Putamen (tissue), 1 donor: Measurements from ENCODE around the gene RAB11B.
"Not testable (repeated sequence)": the region's sequence is repeated elsewhere in the genome, so short reads cannot be mapped to it uniquely, and the experiment has no call there.

Experiments
- DNase-seq: peaks from one replicate; pipeline ENCODE4 v3.0.0-alpha.2; 2016; ENCODE audit warnings: low spot score

The RAB11B gene

DNA sequence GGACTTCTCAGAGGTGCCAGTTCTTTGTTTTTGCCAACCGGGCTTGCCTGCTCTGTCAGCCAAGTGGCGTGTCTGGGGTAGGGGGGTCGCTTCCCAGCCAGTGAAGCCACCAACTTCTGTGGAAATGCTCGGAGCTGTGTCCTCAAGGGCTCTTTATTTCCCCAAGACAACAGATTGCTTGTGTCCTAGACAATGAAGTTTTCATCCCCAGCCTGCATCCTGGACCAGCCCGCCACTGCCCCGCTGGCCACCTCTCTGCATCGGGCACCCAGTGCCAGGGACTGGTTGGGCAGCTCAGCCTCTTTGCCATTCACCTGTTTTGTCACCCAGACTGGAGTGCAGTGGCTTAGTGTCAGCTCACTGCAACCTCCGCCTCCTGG, 3.7 kb downstream of the RAB11B start:
- peak; percentile 93 for DNase-seq

DNA sequence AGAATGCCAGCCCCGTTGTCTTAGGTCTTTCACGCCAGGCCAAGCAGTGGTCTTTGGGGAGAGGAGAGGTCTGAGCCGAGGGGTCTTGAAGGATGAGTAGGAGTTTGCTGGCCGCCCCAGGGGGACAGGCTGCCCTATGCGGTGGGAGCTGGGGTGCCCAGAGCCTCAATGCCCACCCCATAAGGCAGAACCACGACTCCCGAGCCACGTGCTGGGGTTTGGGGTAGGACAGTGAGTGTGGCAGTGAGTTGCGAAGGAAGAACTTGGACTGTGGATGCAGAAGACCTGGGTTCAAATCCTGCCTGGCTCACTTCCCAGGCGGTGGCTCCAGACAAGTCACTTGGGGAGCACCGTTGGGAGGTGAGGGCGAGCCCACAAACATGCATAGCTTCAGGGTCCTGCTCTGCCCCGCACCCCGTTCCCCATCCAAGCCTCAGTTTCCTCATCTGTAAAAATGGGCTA, 5.5 kb downstream of the RAB11B start:
- DNase-seq = no peak

DNA sequence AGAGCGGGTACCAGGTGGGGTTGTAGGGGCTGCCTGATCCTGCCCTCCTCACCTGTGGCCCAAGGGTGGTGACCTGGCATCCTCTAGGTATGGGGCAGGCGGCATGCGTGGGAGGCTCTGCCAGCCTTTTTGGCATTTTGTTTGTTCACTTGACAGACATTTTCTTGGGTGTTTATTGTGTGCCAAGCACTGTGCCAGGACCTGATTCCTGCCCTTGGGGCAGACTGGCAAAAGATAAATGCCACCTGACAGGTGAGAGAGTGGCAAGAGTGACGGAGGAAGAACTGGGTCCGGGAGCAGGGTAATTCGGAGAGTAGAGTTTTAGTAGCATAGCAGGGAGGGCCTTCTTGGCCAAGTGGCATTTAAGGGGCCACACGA, 6.0 kb downstream of the RAB11B start:
- no peak for DNase-seq

- no peak for DNase-seq
Observed at GRCh38 chr19:8396563-8397203, 6.5 kb downstream of the RAB11B start.

DNA sequence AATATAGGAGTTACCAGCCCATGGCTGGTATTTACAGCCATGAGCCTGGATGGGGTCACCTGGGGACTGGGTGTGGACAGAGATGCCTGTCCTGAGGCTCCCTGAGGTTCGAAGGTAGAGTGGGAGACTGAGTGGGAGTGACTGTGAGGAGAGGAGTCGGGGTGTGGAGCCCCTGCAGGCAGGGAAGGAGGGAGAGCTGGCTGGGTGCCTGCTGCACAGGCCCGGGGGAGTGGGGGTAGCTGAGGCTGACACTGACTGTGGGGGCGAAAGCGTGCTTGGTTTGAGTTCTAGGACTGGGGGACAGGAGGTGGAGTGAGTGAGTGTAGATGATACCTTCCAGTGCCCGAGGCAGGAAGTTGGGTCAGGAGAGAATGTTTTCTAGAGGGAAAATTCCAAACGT, 7.1 kb downstream of the RAB11B start:
- DNase-seq = no peak

DNA sequence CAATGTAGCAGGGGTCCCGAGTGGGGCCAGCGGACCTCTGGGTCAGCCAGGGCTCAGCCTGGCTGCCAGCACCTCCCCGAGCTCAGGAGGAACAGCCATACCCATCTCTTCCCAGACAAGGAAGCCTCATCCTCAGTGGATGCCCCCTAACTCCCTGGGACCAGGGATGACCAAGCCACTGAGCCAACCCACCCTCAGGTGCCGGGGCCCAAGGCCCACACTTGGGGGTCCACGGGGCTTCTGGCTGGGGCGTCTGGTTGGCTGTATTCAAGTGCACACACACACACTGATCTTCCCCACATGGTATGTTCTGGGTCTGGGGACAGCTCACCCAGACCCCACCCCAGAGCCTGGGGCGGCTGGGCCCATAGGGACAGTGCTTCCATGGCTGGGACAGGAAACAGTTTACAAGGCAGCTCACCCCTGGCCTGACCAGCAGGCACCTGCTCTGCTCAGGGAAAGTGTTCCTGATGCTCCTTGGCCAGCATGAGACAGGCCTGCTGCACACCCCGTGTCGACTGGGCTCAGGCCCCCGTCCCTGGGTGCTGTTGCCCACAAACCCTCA, 7.7 kb downstream of the RAB11B start:
- DNase-seq = no peak

DNA sequence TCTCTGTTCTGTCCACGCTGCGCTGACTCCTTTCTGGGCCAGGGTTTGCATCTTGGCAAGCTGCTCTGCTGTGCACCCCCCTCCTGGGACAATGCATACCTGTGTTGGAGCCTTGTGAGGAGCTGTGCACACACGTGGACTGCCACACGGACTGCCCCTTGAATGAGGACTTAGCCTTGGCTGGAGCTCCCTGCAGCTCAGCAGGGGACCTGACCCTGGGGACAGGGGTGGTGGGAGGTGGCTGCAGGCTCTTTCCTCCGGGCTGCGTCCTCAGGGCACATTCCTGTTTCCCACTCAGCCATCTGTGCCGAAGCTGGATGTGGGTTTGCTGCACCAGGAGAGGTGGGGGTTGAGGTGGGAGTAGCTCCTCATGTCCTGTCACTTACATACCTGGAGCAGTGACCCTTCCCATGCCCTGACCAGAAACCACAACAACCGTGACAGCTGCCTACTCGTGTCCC, 8.2 kb downstream of the RAB11B start:
- DNase-seq = no peak

- no peak for DNase-seq
Observed at GRCh38 chr19:8399681-8400188, 9.6 kb downstream of the RAB11B start.

GRCh38 chr19:8401981-8402411, 11.8 kb downstream of the RAB11B start:
- DNase-seq = no peak

GRCh38 chr19:8403098-8403819, 13.1 kb downstream of the RAB11B start:
- DNase-seq = no peak

GRCh38 chr19:8403820-8404109, 13.6 kb downstream of the RAB11B start:
- no peak for DNase-seq

GRCh38 chr19:8404391-8405151, 14.4 kb downstream of the RAB11B start:
- DNase-seq = no peak

- not testable (repeated sequence) for DNase-seq
Observed at GRCh38 chr19:8410718-8411117, 20.6 kb downstream of the RAB11B start.

GRCh38 chr19:8412783-8413628, 22.8 kb downstream of the RAB11B start, which contains the start of gene MARCHF2:
Gene MARCHF2 (plus strand): TSS chr19:8413305. CDS start chr19:8421841, 8,536 bp downstream.
- DNase-seq = peak; percentile 98

GRCh38 chr19:8413629-8413995, 23.5 kb downstream of the RAB11B start:
- no peak for DNase-seq

DNA sequence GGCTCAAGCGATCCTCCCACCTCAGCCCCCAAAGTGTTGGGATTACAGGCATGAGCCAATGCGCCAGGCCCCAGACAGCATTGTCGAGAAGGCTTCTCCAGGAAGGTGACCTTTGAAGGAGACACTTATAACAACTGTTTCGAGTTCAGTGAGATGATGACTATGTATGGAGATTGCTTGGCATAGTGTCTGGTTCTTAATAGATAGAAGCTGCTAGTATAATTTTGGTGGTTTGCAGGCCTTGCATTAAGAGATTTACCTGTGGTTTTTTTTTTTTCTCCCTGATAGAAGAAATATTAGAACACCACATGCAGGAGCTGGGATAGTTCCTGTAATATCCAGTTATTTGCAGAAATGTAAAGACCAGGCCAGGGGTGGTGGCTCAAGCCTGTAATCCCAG, 26.6 kb downstream of the RAB11B start:
- DNase-seq = no peak

DNA sequence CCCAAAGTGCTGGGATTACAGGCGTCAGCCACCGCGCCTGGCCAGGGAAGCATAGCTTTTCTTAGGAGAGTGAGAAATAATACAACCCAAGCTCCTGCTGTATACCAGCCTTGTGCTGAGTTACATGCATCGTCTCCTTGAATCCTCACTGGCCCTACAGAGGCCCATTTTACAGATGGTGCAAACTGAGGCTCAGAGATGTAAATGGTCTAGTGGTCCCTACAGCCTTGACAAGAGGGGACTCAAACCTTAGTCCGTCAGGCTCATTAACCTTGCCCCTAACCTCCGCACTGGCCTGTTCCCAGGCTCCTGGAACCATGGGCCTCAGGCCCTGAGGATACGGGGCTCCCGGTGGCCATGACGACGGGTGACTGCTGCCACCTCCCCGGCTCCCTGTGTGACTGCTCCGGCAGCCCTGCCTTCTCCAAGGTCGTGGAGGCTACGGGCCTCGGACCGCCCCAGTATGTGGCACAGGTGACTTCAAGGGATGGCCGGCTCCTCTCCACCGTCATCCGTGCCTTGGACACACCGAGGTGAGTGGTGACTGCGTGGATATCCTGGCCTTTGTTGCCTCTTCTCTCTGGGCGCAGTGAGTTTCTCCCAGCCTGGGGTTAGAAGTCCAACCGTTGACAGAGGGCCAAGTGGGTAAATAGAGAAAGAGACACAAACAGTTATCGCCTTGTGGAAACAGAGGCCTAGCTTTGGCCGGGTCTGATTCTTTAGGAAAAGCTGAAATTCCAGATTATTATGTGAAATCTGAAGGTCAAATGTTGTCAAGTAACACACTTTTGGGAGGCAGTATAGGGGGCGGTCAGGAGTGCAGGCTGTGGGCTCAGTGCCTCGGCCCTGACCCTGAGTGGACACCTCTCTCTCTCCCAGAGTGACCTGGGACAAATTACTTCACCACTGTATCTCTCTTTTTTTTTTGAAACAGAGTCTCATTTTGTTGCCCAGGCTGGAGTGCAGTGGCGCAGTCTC, 31.6 kb downstream of the RAB11B start:
- no peak for DNase-seq

GRCh38 chr19:8423817-8424223, 33.7 kb downstream of the RAB11B start:
- peak; percentile 56 for DNase-seq

DNA sequence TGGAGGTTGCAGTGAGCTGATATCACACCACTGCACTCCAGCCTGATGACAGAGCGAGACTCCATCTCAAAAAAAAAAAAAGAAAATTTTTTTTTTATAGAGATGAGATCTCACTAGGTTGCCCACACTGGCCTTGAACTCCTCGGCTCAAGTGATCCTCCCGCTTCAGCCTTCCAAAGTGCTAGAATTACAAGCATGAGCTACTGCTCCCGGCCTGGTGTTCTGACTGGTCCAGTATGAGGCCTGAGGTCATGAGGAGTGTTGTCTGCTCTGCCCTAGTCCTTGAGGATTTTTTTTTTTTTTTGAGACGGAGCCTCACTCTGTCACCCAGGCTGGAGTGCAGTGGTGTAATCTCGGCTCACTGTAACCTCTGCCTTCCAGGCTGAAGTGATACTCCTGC, 35.2 kb downstream of the RAB11B start:
- DNase-seq = not testable (repeated sequence)

DNA sequence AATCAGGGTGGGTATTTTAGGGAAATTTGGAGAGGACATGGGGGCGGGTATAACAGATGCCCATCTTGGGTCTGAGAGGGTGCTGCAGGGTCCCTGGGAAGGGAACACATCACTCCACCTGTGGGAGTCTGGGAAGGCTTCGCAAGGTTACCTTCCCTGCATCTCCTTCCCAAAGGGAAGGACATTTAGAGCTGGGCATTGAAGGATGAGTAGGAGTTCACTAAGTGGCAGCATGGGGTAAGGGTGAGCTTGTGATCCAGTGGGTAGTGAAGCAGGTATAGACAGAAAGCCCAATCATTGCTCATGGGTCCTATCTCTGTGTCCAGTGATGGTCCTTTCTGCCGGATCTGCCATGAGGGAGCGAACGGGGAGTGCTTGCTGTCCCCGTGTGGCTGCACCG, 36.1 kb downstream of the RAB11B start:
- DNase-seq = no peak
